ENCODE data around the gene BRINP2.

BRINP2 gene

GRCh38 chr1:177171536-177172123 is 872 bp downstream of the BRINP2 start:
- H3K9me3 ChIP-seq = no peaks in the 10 kb centered on the region
- no peak overlapping the region for H3K4me3 ChIP-seq (ENCODE audit: low read depth in 1 of 2, low read length in 1 of 2)
- H3K36me3 ChIP-seq = no peaks in the 10 kb centered on the region
- TF ChIP-seq CTCF (IDR thresholded peaks at IDR 0.05) = no peak
- peaks cover 52% of the 10 kb centered on the region for H3K27me3 ChIP-seq
- H3K27ac ChIP-seq = no peak overlapping the region
- H3K4me1 ChIP-seq (ENCODE audit: control insufficient read depth in 1 of 2, insufficient read depth in 1 of 2, low read depth in 1 of 2, low read length in 1 of 2) = no peaks in the 10 kb centered on the region

- no peaks in the 10 kb centered on the region for H3K4me1 ChIP-seq (ENCODE audit: control insufficient read depth in 1 of 2, insufficient read depth in 1 of 2, low read depth in 1 of 2, low read length in 1 of 2)
Measured at GRCh38 chr1:177172272-177172671, 1.5 kb downstream of the BRINP2 start.

GRCh38 chr1:177172866-177173265 is 2.1 kb downstream of the BRINP2 start:
- no peak overlapping the region for H3K27ac ChIP-seq
- no peaks in the 10 kb centered on the region for H3K4me1 ChIP-seq (ENCODE audit: control insufficient read depth in 1 of 2, insufficient read depth in 1 of 2, low read depth in 1 of 2, low read length in 1 of 2)
- TF ChIP-seq CTCF (IDR thresholded peaks at IDR 0.05) = no peak
- H3K27me3 ChIP-seq = peaks cover 50% of the 10 kb centered on the region
- no peak overlapping the region for H3K4me3 ChIP-seq (ENCODE audit: low read depth in 1 of 2, low read length in 1 of 2)
- H3K36me3 ChIP-seq = no peaks in the 10 kb centered on the region
- no peaks in the 10 kb centered on the region for H3K9me3 ChIP-seq

More at GRCh38 chr1:177172272-177172671, 1.5 kb downstream of the BRINP2 start:
- Histone ChIP-seq H3K27ac (no peak overlapping the region), H3K36me3 (no peaks in the 10 kb centered on the region), H3K9me3 (no peaks in the 10 kb centered on the region), H3K27me3 (peaks cover 50% of the 10 kb centered on the region), H3K4me3 (ENCODE audit: low read depth in 1 of 2, low read length in 1 of 2) (no peak overlapping the region)
- no peak for TF ChIP-seq CTCF (IDR thresholded peaks at IDR 0.05)

GRCh38 chr1:177173976-177174375 is 3.2 kb downstream of the BRINP2 start:
- Histone ChIP-seq H3K27me3 (peaks cover 50% of the 10 kb centered on the region), H3K4me3 (ENCODE audit: low read depth in 1 of 2, low read length in 1 of 2) (no peak overlapping the region)

GRCh38 chr1:177174921-177175634 is 4.3 kb downstream of the BRINP2 start:
- Histone ChIP-seq H3K27me3 (peaks cover 47% of the 10 kb centered on the region), H3K4me1 (ENCODE audit: control insufficient read depth in 1 of 2, insufficient read depth in 1 of 2, low read depth in 1 of 2, low read length in 1 of 2) (no peaks in the 10 kb centered on the region), H3K4me3 (ENCODE audit: low read depth in 1 of 2, low read length in 1 of 2) (no peak overlapping the region), H3K36me3 (no peaks in the 10 kb centered on the region), H3K9me3 (no peaks in the 10 kb centered on the region), H3K27ac (no peak overlapping the region)
- TF ChIP-seq CTCF (IDR thresholded peaks at IDR 0.05) = no peak

More at GRCh38 chr1:177173976-177174375, 3.2 kb downstream of the BRINP2 start:
- TF ChIP-seq CTCF (IDR thresholded peaks at IDR 0.05) = no peak
- no peaks in the 10 kb centered on the region for H3K9me3 ChIP-seq
- H3K27ac ChIP-seq = no peak overlapping the region
- no peaks in the 10 kb centered on the region for H3K36me3 ChIP-seq
- H3K4me1 ChIP-seq (ENCODE audit: control insufficient read depth in 1 of 2, insufficient read depth in 1 of 2, low read depth in 1 of 2, low read length in 1 of 2) = no peaks in the 10 kb centered on the region
